ENCODE data around the gene HLA-DQA2. TPM values are rescaled to one million over a fixed set of nuclear protein-coding genes. Genes with fewer than 3 reads are reported as not detected.

The HLA-DQA2 gene
- total RNA-seq, 1 experiment from 2014 or later = not detected

DNA sequence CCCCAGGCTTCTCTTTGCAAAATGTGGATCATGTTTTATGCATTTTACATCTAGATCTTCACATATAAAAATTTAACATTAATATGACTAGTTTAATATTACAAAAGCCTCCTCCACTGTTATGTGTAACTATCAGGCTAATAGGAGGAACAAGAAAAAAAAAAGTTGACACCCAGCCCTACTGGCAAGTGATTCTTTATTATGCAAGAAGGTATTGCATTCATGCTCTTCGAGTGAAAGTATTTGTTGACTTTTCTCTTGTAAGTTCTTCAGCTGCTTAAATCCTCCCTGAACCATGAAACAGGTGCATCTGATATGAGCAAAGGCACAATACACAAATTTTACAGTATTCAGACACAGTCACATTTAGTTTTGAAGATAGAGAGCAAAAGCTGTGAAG lies 22.9 kb downstream of the HLA-DQA2 start:
- H2BK5ac ChIP-seq (ENCODE audit: insufficient read length, low read length) = no peak overlapping the region
- no peak overlapping the region for H4K8ac ChIP-seq (replicated peaks; ENCODE audit: insufficient read length, low read depth, low read length)
- H3K9me3 ChIP-seq (ENCODE audit: control insufficient read depth, low read depth, low read length) = no peaks in the 10 kb centered on the region
- no peak overlapping the region for H3K27ac ChIP-seq (ENCODE audit: insufficient read length, low read depth, low read length)
- TF ChIP-seq, protein P1, sequence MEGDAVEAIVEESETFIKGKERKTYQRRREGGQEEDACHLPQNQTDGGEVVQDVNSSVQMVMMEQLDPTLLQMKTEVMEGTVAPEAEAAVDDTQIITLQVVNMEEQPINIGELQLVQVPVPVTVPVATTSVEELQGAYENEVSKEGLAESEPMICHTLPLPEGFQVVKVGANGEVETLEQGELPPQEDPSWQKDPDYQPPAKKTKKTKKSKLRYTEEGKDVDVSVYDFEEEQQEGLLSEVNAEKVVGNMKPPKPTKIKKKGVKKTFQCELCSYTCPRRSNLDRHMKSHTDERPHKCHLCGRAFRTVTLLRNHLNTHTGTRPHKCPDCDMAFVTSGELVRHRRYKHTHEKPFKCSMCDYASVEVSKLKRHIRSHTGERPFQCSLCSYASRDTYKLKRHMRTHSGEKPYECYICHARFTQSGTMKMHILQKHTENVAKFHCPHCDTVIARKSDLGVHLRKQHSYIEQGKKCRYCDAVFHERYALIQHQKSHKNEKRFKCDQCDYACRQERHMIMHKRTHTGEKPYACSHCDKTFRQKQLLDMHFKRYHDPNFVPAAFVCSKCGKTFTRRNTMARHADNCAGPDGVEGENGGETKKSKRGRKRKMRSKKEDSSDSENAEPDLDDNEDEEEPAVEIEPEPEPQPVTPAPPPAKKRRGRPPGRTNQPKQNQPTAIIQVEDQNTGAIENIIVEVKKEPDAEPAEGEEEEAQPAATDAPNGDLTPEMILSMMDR (conservative IDR thresholded peaks at IDR 0.05) = no peak
- H2BK15ac ChIP-seq (ENCODE audit: low read depth, low read length) = no peak overlapping the region
- Mint-ChIP-seq H3K9me3 (no peaks in the 10 kb centered on the region; a peak in 1 of 5 replicates), H3K27me3 (ENCODE audit: low read depth) (peaks cover 6% of the 10 kb centered on the region), H3K4me3 (no peak overlapping the region), H3K27ac (no peak overlapping the region), H3K4me1 (peaks cover 18 to 22% of the 10 kb centered on the region in 2 experiments), H3K36me3 (ENCODE audit: insufficient read depth in 1 of 3, low read depth in 3 of 3) (no peaks in the 10 kb centered on the region; a peak in 1 of 7 replicates)
- no peak overlapping the region for H2AFZ ChIP-seq (ENCODE audit: low read length)
- H3K27me3 ChIP-seq (ENCODE audit: insufficient read depth, low read length) = no peaks in the 10 kb centered on the region
- H4K5ac ChIP-seq (ENCODE audit: insufficient read length, low read depth, low read length) = no peak overlapping the region
- H3T11ph ChIP-seq (ENCODE audit: low read length) = no peak overlapping the region
- H2BK20ac ChIP-seq (ENCODE audit: low read depth, low read length, poor library complexity, severe bottlenecking) = no peak overlapping the region
- no peak overlapping the region for H3K23ac ChIP-seq (ENCODE audit: insufficient read length, low read depth, low read length)
- H3K79me1 ChIP-seq (ENCODE audit: insufficient read depth, low read depth, low read length, poor library complexity, severe bottlenecking) = no peaks in the 10 kb centered on the region
- DNase-seq = no peak
- WGBS (ENCODE audit: extremely low coverage, insufficient read length, low lambda C conversion rate) = no CpG with 5 or more reads among the region's 1 CpG
- no peaks in the 10 kb centered on the region for H3K4me1 ChIP-seq (ENCODE audit: insufficient read depth, low read length)
- H4K20me1 ChIP-seq (ENCODE audit: control insufficient read depth, insufficient read depth, insufficient read length) = no peaks in the 10 kb centered on the region
- H3K79me2 ChIP-seq (ENCODE audit: insufficient read depth, low read length) = no peaks in the 10 kb centered on the region
- H3K18ac ChIP-seq (ENCODE audit: insufficient read length, low read depth, low read length) = no peak overlapping the region
- no peak overlapping the region for H3K56ac ChIP-seq (ENCODE audit: insufficient read length, low read depth, low read length)
- no peak overlapping the region for H3K4ac ChIP-seq (ENCODE audit: low read depth, low read length)
- no peaks in the 10 kb centered on the region for H3K23me2 ChIP-seq (ENCODE audit: insufficient read length, low read depth, low read length, poor library complexity, severe bottlenecking)
- H2AK5ac ChIP-seq (ENCODE audit: insufficient read length, low read length) = no peak overlapping the region
- H2BK12ac ChIP-seq (ENCODE audit: insufficient read length, low read depth, low read length) = no peak overlapping the region
- H3K14ac ChIP-seq (ENCODE audit: insufficient read depth, low read length) = no peak overlapping the region
- no peak overlapping the region for H3K4me2 ChIP-seq (ENCODE audit: insufficient read depth, insufficient read length, low read length)
- no peak overlapping the region for H2BK120ac ChIP-seq (ENCODE audit: low read depth, low read length, poor library complexity, severe bottlenecking)
- no peak overlapping the region for H3K9ac ChIP-seq (ENCODE audit: extremely low read depth, insufficient read length, low read length)
- H4K91ac ChIP-seq (ENCODE audit: insufficient read length, low read depth, low read length) = no peak overlapping the region

Measured in H9 (cell line).